Lower leg skin (tissue), 4 donors: Measurements from ENCODE around the gene SLC5A11. TPM values are rescaled to one million over a fixed set of nuclear protein-coding genes. Genes with fewer than 3 reads are reported as not detected.

ENCODE experiments used
- DNase-seq, 2 donors: peaks; one replicate each; pipeline ENCODE4 v3.0.0-alpha.2; 2019; ENCODE audit warnings: low spot score in 2 of 2
- H3K4me3 ChIP-seq: fragments of 200-600 bp; sonication (generic); 2 replicates; pipeline ENCODE4 v1.5.1; 2017; ENCODE audit warnings: mild to moderate bottlenecking, low read depth; ENCODE audit not compliant: poor library complexity, severe bottlenecking
- POLR2A ChIP-seq, 2 donors: fragments of 450-650 bp; IDR thresholded peaks; one replicate each; pipeline ENCODE4 v1.6.1; 2016 to 2017; ENCODE audit warnings: antibody characterized with exemption in 2 of 2, mild to moderate bottlenecking in 1 of 2, moderate library complexity in 1 of 2
- WGBS, 2 donors: methylation state at CpG; one replicate each; pipeline ENCODE4 v1.1.5; 2018; 5-methylcytosine and 5-hydroxymethylcytosine counted together
- intact Hi-C: fragments of 100-400 bp; cut with DNase I; formaldehyde crosslinking; loops from one replicate; pipeline ENCODE4 v1.15.0; 2023; ENCODE audit warnings: low total_unique reads
- total RNA-seq, 4 donors: library from RNA; depleted of rRNA; stranded (reverse); fragments of >200 nt; gene quantifications; one replicate each; pipeline ENCODE4 v1.1.0, GENCODE V29; 2016
- TF ChIP-seq, protein P1 (sequence below), 3 donors: fragments of 450-650 bp; IDR thresholded peaks; one replicate each; pipeline ENCODE4 v1.5.1; 2016; ENCODE audit warnings: antibody characterized with exemption in 3 of 3, mild to moderate bottlenecking in 3 of 3, moderate library complexity in 2 of 3

SLC5A11 gene
- total RNA-seq, 4 donors from 2014 or later, result not detected

DNA sequence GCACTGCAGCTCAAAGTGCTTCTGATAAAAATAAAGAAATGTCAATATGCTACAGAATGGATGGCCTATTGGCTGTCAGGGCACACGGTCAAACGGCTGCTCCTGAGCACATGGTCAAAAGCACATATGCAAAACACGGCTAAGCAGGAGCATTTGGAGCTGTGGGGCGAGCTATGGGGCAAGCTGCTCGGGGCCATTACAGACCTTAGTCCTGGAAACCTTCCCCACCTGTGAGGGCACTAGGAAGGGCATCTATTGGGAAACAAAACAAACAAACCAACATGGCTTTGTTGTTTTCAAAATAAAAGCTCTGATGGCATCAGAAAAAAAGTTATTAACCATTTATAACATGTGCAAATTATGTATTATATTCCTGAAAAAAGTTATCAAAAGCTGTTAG lies 83.6 kb downstream of the SLC5A11 start:
- intact Hi-C loops, result no loop called here
- WGBS, 2 donors, result 86 to 87% methylated on average over 5 of the region's 5 CpGs
- TF ChIP-seq POLR2A (IDR thresholded peaks at IDR 0.05), result no peak
- TF ChIP-seq, protein P1, sequence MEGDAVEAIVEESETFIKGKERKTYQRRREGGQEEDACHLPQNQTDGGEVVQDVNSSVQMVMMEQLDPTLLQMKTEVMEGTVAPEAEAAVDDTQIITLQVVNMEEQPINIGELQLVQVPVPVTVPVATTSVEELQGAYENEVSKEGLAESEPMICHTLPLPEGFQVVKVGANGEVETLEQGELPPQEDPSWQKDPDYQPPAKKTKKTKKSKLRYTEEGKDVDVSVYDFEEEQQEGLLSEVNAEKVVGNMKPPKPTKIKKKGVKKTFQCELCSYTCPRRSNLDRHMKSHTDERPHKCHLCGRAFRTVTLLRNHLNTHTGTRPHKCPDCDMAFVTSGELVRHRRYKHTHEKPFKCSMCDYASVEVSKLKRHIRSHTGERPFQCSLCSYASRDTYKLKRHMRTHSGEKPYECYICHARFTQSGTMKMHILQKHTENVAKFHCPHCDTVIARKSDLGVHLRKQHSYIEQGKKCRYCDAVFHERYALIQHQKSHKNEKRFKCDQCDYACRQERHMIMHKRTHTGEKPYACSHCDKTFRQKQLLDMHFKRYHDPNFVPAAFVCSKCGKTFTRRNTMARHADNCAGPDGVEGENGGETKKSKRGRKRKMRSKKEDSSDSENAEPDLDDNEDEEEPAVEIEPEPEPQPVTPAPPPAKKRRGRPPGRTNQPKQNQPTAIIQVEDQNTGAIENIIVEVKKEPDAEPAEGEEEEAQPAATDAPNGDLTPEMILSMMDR (IDR thresholded peaks at IDR 0.05), result no peak
- no peak overlapping the region for H3K4me3 ChIP-seq
- no peak for DNase-seq

DNA sequence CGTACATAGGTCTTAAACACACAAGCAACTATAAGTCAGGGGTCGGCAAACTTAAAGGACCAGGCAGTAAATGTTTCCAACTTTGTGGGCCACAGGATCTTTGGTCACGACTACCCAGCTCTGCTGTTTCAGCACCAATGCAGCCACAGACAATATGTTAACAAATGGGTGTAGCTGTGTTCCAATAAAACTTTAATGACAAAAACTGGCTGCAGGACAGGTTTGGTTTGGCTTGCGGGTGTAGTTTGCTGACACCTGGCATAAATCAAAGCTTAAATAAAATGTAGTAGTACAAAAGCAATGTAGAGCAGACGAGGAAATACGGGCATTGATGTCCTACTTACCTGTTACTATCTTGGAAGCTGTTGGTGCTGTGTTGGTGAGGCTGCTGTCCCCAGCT lies 84.7 kb downstream of the SLC5A11 start:
- intact Hi-C loops, result no loop called here
- no peak overlapping the region for H3K4me3 ChIP-seq
- TF ChIP-seq, protein P1 (IDR thresholded peaks at IDR 0.05), result no peak
- no peak for TF ChIP-seq POLR2A (IDR thresholded peaks at IDR 0.05)
- no peak for DNase-seq
- 79 to 88% methylated on average over 6 of the region's 6 CpGs for WGBS, 2 donors

DNA sequence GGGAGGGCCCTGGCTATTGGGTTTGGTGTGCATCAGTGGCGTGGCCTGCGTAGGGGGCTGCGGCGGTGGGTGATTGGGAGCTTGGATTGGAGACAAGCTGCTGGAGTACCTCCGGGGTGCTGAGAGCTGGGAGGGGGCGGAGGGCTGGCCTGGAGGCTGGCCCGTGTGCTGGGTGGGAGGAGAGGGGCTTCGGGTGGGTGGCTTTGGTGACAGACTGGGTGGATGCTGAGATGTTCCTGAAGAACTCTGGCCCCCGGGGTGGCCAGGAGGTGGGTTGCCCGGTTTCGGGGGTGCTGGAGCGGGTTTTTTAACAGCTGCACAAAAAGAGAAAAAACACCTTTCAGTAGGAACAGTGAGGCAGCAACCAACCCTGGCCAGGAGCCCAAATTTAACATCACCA lies 85.3 kb downstream of the SLC5A11 start:
- 93 to 97% methylated on average over 12 of the region's 12 CpGs for WGBS, 2 donors
- intact Hi-C loops, result no loop called here
- TF ChIP-seq, protein P1 (IDR thresholded peaks at IDR 0.05), result no peak
- no peak for TF ChIP-seq POLR2A (IDR thresholded peaks at IDR 0.05)
- DNase-seq, result no peak
- H3K4me3 ChIP-seq, result no peak overlapping the region

DNA sequence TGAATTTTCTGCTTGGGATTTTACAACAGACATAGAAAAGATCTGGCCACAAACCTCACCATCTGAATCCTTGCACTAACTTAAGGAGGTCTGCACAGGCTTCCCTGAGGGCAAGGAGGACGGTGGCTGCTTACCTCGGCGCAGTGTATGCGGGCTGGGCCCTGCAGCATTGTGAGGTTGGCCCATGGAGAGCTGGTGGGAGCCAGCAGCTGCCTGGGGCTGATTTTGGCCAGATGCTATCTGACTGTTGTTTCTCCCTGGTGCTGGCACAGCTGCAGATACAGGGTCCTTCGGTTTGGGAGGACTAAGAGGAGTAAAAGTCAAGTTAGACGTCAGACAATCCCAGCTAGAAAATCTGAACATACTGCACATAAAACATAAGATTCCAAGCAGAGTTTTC lies 89.6 kb downstream of the SLC5A11 start:
- TF ChIP-seq, protein P1 (IDR thresholded peaks at IDR 0.05), result no peak
- no peak for TF ChIP-seq POLR2A (IDR thresholded peaks at IDR 0.05)
- DNase-seq, result no peak
- 80 to 89% methylated on average over 6 of the region's 6 CpGs for WGBS, 2 donors
- intact Hi-C loops, result no loop called here
- no peak overlapping the region for H3K4me3 ChIP-seq

DNA sequence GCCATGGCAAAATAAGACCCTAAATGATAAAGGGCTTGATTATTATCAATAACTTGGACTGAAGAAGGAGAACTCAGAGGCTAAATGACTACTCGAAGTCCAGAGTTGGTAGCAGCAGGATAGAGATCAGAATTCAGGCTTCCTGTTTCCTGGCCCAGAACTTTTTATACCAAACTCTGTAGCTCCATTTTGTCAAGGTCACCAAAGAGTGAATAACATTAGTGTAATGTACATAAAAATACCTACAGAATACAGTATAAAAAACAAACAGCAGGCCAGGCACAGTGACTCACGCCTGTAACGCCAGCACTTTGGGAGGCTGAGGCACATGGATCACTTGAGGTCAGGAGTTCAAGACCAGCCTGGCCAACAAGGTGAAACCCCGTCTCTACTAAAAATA lies 90.4 kb downstream of the SLC5A11 start:
- intact Hi-C loops, result no loop called here
- 94% methylated on average over 4 of the region's 4 CpGs for WGBS, 2 donors
- TF ChIP-seq, protein P1 (IDR thresholded peaks at IDR 0.05), result no peak
- TF ChIP-seq POLR2A (IDR thresholded peaks at IDR 0.05), result no peak
- no peak for DNase-seq
- no peak overlapping the region for H3K4me3 ChIP-seq

DNA sequence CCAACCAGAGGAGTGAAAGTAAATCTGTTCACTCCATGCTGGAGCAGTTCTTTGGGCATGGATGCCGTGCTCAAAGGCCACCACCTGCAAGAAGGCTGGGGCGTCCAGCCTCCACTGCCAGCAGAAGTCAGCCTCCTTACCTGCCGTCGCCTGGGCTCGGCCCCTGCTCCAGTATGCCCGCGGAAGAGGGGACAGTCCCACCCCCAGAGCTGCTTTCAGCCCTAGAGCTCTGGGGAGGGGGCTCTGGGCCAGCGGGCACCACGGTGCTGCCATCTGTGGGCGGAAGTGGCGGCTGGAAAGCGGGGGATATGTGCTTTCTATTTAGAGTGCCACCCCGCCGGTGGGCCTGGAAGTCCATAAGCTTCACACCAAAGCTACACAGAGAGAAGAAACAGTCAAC lies 93.5 kb downstream of the SLC5A11 start:
- H3K4me3 ChIP-seq, result no peak overlapping the region
- intact Hi-C loops, result no loop called here
- peak in 1 of 2 donors; percentile 60 for DNase-seq
- TF ChIP-seq, protein P1 (IDR thresholded peaks at IDR 0.05), result no peak
- no peak for TF ChIP-seq POLR2A (IDR thresholded peaks at IDR 0.05)
- 92 to 97% methylated on average over 10 to 14 of the region's 14 CpGs for WGBS, 2 donors
